Kidney (tissue), 14 donors: ENCODE results near the gene PEPD. TPM values are rescaled to one million over a fixed set of nuclear protein-coding genes. Genes with fewer than 3 reads are reported as not detected.

Source experiments
- DNase-seq, 5 donors: peaks; one replicate each; pipeline ENCODE4 v3.0.0-alpha.2; 2013 to 2020
- FAIRE-seq: peaks from 2 replicates; lab custom pipeline; 2012; peaks lifted over from hg19 to GRCh38; lab: Jason Lieb, UNC
- H3K27ac ChIP-seq, 2 donors: one replicate each; pipeline ENCODE4 v1.7.0; 2013; ENCODE audit warnings: low read depth in 2 of 2, low read length in 2 of 2, inconsistent platforms in 1 of 2
- H3K27me3 ChIP-seq: one replicate; pipeline ENCODE4 v1.7.1; 2013; ENCODE audit warnings: low read length, inconsistent platforms; ENCODE audit not compliant: control insufficient read depth, insufficient read depth
- H3K36me3 ChIP-seq, 3 donors: one replicate each; pipeline versions ENCODE4 v1.7.0 to v1.7.1; 2013; ENCODE audit warnings: low read length in 3 of 3, control low read depth in 1 of 3, inconsistent platforms in 1 of 3; ENCODE audit not compliant: insufficient read depth in 3 of 3, control insufficient read depth in 2 of 3
- H3K4me1 ChIP-seq, 3 donors: one replicate each; pipeline versions ENCODE4 v1.7.0 to v1.7.1; 2013; ENCODE audit warnings: low read length in 3 of 3, inconsistent platforms in 1 of 3, low read depth in 1 of 3; ENCODE audit not compliant: control insufficient read depth in 2 of 3, insufficient read depth in 2 of 3
- H3K4me3 ChIP-seq, 3 donors: one replicate each; pipeline versions ENCODE4 v1.7.0 to v1.8.1; 2013; ENCODE audit warnings: low read length in 3 of 3, control low read depth in 1 of 3, inconsistent platforms in 1 of 3
- H3K9ac ChIP-seq, 3 donors: one replicate each; pipeline versions ENCODE4 v1.7.0 to v1.7.1; 2013; ENCODE audit warnings: low read length in 3 of 3, control low read depth in 1 of 3, inconsistent platforms in 1 of 3
- H3K9me3 ChIP-seq, 3 donors: one replicate each; pipeline versions ENCODE4 v1.7.0 to v1.7.1; 2013; ENCODE audit warnings: low read length in 3 of 3, control low read depth in 1 of 3, inconsistent platforms in 1 of 3; ENCODE audit not compliant: control insufficient read depth in 2 of 3, insufficient read depth in 1 of 3
- intact Hi-C: fragments of 100-400 bp; cut with DNase I; formaldehyde crosslinking; loops from one replicate; pipeline ENCODE4 v1.11.1; 2022
- polyA plus RNA-seq: library from polyadenylated mRNA; stranded (reverse); fragments of 350-450 nt; fragmentation: Illumina TruSeq; extraction: RNeasy Lipid Tissue Mini Kit (QIAGEN cat#74804); gene quantifications from one replicate; pipeline ENCODE4 v1.2.3, GENCODE V29; 2014; ENCODE audit warnings: low read depth, low replicate concordance; ENCODE audit not compliant: insufficient read depth
- total RNA-seq: library from RNA; stranded (reverse); fragmentation: NEBNext Ultra II Directional; extraction: Animal tissue kit (Norgen Biotek cat#: 25700); gene quantifications from one replicate; pipeline ENCODE4 v1.2.1, GENCODE V29; 2021
- TF ChIP-seq, protein P1 (sequence below): IDR thresholded peaks from 3 replicates; pipeline ENCODE4 v1.5.1; 2012; ENCODE audit warnings: mild to moderate bottlenecking, moderate library complexity, borderline replicate concordance; ENCODE audit not compliant: insufficient read depth; ENCODE audit errors: extremely low read depth
- donor health status: control.
- donor health status: control.
- donor health status: control.
- donor health status: control.
- donor health status: control.
- donor health status: DM: yes; HTN: yes; CAD: no.
- donor health status: Normal renal cell carcinoma (clear cell type).

PEPD gene
- total and polyA plus RNA-seq, 2 donors from 2014 or later = 71.4 to 402 TPM

- peaks cover 2 to 8% (median 8%) of the 10 kb centered on the region in 3 donors for H3K36me3 ChIP-seq
- H3K27ac ChIP-seq = no peak overlapping the region
- H3K9ac ChIP-seq = no peak overlapping the region
- TF ChIP-seq, protein P1, sequence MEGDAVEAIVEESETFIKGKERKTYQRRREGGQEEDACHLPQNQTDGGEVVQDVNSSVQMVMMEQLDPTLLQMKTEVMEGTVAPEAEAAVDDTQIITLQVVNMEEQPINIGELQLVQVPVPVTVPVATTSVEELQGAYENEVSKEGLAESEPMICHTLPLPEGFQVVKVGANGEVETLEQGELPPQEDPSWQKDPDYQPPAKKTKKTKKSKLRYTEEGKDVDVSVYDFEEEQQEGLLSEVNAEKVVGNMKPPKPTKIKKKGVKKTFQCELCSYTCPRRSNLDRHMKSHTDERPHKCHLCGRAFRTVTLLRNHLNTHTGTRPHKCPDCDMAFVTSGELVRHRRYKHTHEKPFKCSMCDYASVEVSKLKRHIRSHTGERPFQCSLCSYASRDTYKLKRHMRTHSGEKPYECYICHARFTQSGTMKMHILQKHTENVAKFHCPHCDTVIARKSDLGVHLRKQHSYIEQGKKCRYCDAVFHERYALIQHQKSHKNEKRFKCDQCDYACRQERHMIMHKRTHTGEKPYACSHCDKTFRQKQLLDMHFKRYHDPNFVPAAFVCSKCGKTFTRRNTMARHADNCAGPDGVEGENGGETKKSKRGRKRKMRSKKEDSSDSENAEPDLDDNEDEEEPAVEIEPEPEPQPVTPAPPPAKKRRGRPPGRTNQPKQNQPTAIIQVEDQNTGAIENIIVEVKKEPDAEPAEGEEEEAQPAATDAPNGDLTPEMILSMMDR = no peak
- no peaks in the 10 kb centered on the region for H3K9me3 ChIP-seq
- no peak overlapping the region for H3K4me3 ChIP-seq
- H3K4me1 ChIP-seq = no peaks in the 10 kb centered on the region
- DNase-seq (no peak), FAIRE-seq (no peak)
- no peaks in the 10 kb centered on the region for H3K27me3 ChIP-seq
- intact Hi-C loops = no loop called here
Observed at GRCh38 chr19:33453265-33453664, 68.3 kb downstream of the PEPD start.

GRCh38 chr19:33450689-33451088 is 70.9 kb downstream of the PEPD start:
- intact Hi-C loops = no loop called here
- DNase-seq = no peak
- FAIRE-seq = no peak
- Histone ChIP-seq H3K9me3 (no peaks in the 10 kb centered on the region), H3K9ac (no peak overlapping the region), H3K36me3 (peaks cover 0 to 3% (median 3%) of the 10 kb centered on the region in 3 donors), H3K27me3 (no peaks in the 10 kb centered on the region), H3K27ac (no peak overlapping the region), H3K4me3 (no peak overlapping the region), H3K4me1 (peaks cover 0 to 2% (median 0%) of the 10 kb centered on the region in 3 donors)
- TF ChIP-seq, protein P1 = no peak

GRCh38 chr19:33449799-33450198 is 71.8 kb downstream of the PEPD start:
- Histone ChIP-seq H3K27ac (no peak overlapping the region), H3K4me3 (no peak overlapping the region), H3K36me3 (peaks cover 0 to 3% (median 3%) of the 10 kb centered on the region in 3 donors), H3K4me1 (peaks cover 0 to 2% (median 0%) of the 10 kb centered on the region in 3 donors), H3K9ac (no peak overlapping the region), H3K27me3 (no peaks in the 10 kb centered on the region), H3K9me3 (no peaks in the 10 kb centered on the region)
- DNase-seq (peak in 1 of 5 donors; percentile 36), FAIRE-seq (no peak)
- intact Hi-C loops = no loop called here
- TF ChIP-seq, protein P1 = no peak

- Histone ChIP-seq H3K36me3 (peaks cover 0 to 3% (median 3%) of the 10 kb centered on the region in 3 donors), H3K4me3 (no peak overlapping the region), H3K27ac (no peak overlapping the region), H3K9ac (no peak overlapping the region), H3K27me3 (no peaks in the 10 kb centered on the region), H3K9me3 (no peaks in the 10 kb centered on the region), H3K4me1 (peaks cover 0 to 2% (median 0%) of the 10 kb centered on the region in 3 donors)
- intact Hi-C loops = no loop called here
- DNase-seq = peak in 1 of 5 donors; percentile 17
- TF ChIP-seq, protein P1 = no peak
- no peak for FAIRE-seq
Observed at GRCh38 chr19:33448159-33448516, 73.5 kb downstream of the PEPD start.
